ENCODE measurements around the gene GALNS. TPM values are rescaled to one million over a fixed set of nuclear protein-coding genes. Genes with fewer than 3 reads are reported as not detected.

GALNS gene
- polyA plus RNA-seq, 1 experiment, result 11.6 TPM

DNA sequence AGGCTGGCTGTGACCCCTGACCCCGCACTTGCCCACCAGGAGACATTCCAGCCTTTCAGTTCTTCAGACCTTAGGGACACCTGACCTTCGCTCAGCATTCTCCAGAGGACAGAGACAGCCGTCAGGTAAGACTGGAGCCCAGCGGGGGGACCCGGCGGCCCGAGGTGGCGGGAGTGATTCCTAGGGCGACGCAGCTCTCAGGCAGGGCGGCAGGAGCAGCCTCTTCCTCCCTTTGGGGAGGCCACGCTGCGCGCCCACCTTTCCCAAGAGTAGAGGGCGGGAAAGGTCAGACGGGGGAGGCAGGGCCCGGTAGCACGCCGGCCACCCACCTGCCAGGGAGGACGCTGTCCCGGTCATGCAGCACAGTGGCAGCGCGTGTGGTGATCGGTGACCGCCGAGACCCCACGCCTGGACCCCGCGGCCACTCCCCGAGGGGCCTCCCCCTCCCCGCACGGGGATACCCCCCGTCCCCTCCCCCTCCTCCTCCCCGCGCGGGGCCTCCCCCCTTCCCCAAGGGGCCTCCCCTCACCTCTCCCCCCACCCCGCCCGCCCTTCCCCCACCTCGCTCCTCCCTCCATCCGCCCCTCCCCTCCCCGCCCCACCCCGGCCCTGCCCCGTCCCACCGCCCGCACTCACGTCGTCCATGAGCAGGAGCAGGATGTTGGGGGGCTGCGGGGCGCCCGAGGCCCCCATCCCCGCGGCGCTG lies 472 bp downstream of the GALNS start:
- no peaks in the 10 kb centered on the region for H3K27me3 ChIP-seq (ENCODE audit: control insufficient read depth, insufficient read depth, low read length)
- H3K4me3 ChIP-seq (ENCODE audit: low read depth, low read length), result peak overlapping the region; percentile 74
- H3K9me3 ChIP-seq (ENCODE audit: control insufficient read depth, insufficient read depth, low read length), result no peaks in the 10 kb centered on the region; the same call in 1 of the 2 replicates
- ChIA-PET CTCF (interaction anchor here (1.2 to 1.5 kb wide), 2 partner anchors 37 to 315 kb away, joined by 3 to 4 read pairs; no protein-coding TSS in a partner anchor), POLR2A (interaction anchor here (0.7 to 1.0 kb wide), 3 partner anchors 9 to 44 kb away, joined by 3 to 4 read pairs (median 3); partner anchors contain the start of gene APRT)
- no peak overlapping the region for H3K27ac ChIP-seq (ENCODE audit: low read depth, low read length)
- no peak for TF ChIP-seq CTCF (IDR thresholded peaks at IDR 0.05; ENCODE audit: low read depth, low read length)
- DNase-seq (ENCODE audit: low read depth, low spot score), result no peak

- ChIA-PET POLR2A (no interaction called here), CTCF (no interaction called here)
- TF ChIP-seq CTCF (IDR thresholded peaks at IDR 0.05; ENCODE audit: low read depth, low read length), result no peak
- no peaks in the 10 kb centered on the region; the same call in 1 of the 2 replicates for H3K9me3 ChIP-seq (ENCODE audit: control insufficient read depth, insufficient read depth, low read length)
- peak overlapping the region; percentile 74 for H3K4me3 ChIP-seq (ENCODE audit: low read depth, low read length)
- H3K27me3 ChIP-seq (ENCODE audit: control insufficient read depth, insufficient read depth, low read length), result no peaks in the 10 kb centered on the region
- DNase-seq (ENCODE audit: low read depth, low spot score), result no peak
- no peak overlapping the region for H3K27ac ChIP-seq (ENCODE audit: low read depth, low read length)
Measured at GRCh38 chr16:88855736-88856121, 1.0 kb downstream of the GALNS start.

DNA sequence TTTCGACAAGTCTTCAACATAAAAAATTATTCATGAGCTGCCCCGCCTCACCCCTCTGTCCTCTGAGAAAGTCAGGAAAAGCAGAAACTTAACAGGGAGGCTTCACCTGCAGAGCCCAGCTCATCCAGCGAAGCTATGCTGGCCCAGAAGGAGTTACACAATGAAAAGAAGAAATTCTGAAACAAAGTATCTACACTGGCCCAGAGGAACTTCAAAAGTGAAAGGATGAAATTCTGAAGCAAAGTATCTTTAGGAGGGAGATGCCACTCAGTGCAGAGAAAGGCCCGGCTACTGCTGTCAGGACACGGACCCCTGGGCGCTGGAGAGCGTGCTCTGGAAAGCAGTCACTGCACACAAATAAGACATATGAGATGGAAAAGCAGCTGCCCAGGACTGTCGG lies 1.6 kb downstream of the GALNS start:
- H3K27me3 ChIP-seq (ENCODE audit: control insufficient read depth, insufficient read depth, low read length), result no peaks in the 10 kb centered on the region
- ChIA-PET CTCF (no interaction called here), POLR2A (no interaction called here)

GRCh38 chr16:88854306-88855111 lies 2.2 kb downstream of the GALNS start:
- no peak for TF ChIP-seq CTCF (IDR thresholded peaks at IDR 0.05; ENCODE audit: low read depth, low read length)
- DNase-seq (ENCODE audit: low read depth, low spot score), result no peak
- no peak overlapping the region for H3K27ac ChIP-seq (ENCODE audit: low read depth, low read length)
- ChIA-PET POLR2A (interaction anchor here (0.6 kb wide), 1 partner anchor 406 kb away, joined by 3 read pairs; no protein-coding TSS in a partner anchor), CTCF (interaction anchor here (2.3 kb wide), 1 partner anchor 117 kb away, joined by 19 read pairs; no protein-coding TSS in a partner anchor)
- H3K27me3 ChIP-seq (ENCODE audit: control insufficient read depth, insufficient read depth, low read length), result no peaks in the 10 kb centered on the region
- no peak overlapping the region for H3K4me3 ChIP-seq (ENCODE audit: low read depth, low read length)
- no peaks in the 10 kb centered on the region; the same call in 1 of the 2 replicates for H3K9me3 ChIP-seq (ENCODE audit: control insufficient read depth, insufficient read depth, low read length)

More for the DNA sequence above, 1.6 kb downstream of the GALNS start:
- TF ChIP-seq CTCF (IDR thresholded peaks at IDR 0.05; ENCODE audit: low read depth, low read length), result no peak
- no peak overlapping the region for H3K4me3 ChIP-seq (ENCODE audit: low read depth, low read length)
- H3K9me3 ChIP-seq (ENCODE audit: control insufficient read depth, insufficient read depth, low read length), result no peaks in the 10 kb centered on the region; the same call in 1 of the 2 replicates
- H3K27ac ChIP-seq (ENCODE audit: low read depth, low read length), result no peak overlapping the region
- no peak for DNase-seq (ENCODE audit: low read depth, low spot score)

All from AG04450 (cell line).